ENCODE results near the gene PDAP1.
"Not testable (repeated sequence)": the region's sequence is repeated elsewhere in the genome, so short reads cannot be mapped to it uniquely, and the experiment has no call there.

Gene PDAP1

GRCh38 chr7:99447943-99448342 lies 39.5 kb upstream of the PDAP1 start:
- H3K27ac ChIP-seq (ENCODE audit: low read depth, low read length) = no peak overlapping the region
- H3K36me3 ChIP-seq (ENCODE audit: control insufficient read depth, insufficient read depth, low read length) = peaks cover 89% of the 10 kb centered on the region
- H3K4me1 ChIP-seq (ENCODE audit: control insufficient read depth, insufficient read depth, low read length) = no peaks in the 10 kb centered on the region
- no peaks in the 10 kb centered on the region for H3K27me3 ChIP-seq (ENCODE audit: control insufficient read depth, insufficient read depth, low read length)
- no peak overlapping the region for H3K9ac ChIP-seq (ENCODE audit: low read depth, low read length)
- H3K9me3 ChIP-seq (ENCODE audit: control insufficient read depth, insufficient read depth, low read length) = no peaks in the 10 kb centered on the region
- H3K4me3 ChIP-seq (ENCODE audit: low read depth, low read length) = no peak overlapping the region

DNA sequence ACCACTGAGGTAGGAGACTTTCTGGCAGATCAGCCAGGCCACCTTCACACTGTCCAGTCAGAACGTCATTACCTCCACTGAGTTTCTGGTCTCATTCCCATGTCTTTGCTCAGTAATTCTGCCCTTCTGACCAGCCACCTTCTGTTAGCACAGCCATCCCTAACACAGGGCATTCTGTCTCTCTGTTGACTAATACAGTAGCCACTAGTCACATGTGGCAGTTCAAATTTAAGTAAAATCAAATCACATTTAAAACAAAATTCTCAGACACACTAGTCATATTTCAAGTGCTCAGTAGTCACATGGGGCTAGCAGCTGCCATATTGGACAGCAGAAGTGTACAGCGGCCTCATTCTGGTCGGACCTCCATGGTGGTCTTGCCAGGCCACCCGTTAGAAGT lies 37.7 kb upstream of the PDAP1 start:
- Histone ChIP-seq H3K36me3 (ENCODE audit: control insufficient read depth, insufficient read depth, low read length) (peaks cover 83% of the 10 kb centered on the region), H3K4me3 (ENCODE audit: low read depth, low read length) (no peak overlapping the region), H3K27me3 (ENCODE audit: control insufficient read depth, insufficient read depth, low read length) (no peaks in the 10 kb centered on the region), H3K9me3 (ENCODE audit: control insufficient read depth, insufficient read depth, low read length) (no peaks in the 10 kb centered on the region), H3K27ac (ENCODE audit: low read depth, low read length) (no peak overlapping the region), H3K9ac (ENCODE audit: low read depth, low read length) (no peak overlapping the region), H3K4me1 (ENCODE audit: control insufficient read depth, insufficient read depth, low read length) (peaks cover 3% of the 10 kb centered on the region; the same call in 1 of the 2 replicates)

DNA sequence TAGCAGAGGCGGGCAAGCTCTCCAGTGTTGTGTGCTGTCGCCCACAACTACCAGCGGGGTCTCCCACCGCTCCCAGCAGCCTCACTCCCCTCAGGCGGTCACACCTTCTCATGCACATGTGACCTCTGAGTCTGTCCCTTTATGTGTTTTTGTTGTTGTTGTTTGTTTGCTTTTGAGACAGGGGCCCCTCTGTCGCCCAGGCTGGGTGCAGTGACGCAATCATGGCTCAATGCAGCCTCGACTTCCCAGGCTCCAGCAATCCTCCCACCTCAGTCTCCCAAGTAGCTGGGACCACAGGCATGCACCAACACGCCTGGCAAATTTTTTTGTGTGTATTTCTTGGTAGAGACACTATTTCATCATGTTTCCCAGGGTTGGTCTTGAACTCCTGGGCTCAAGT lies 31.8 kb upstream of the PDAP1 start:
- H3K9ac ChIP-seq (ENCODE audit: low read depth, low read length) = peak overlapping the region; percentile 12; the same call in 1 of the 2 replicates
- peaks cover 14% of the 10 kb centered on the region for H3K4me1 ChIP-seq (ENCODE audit: control insufficient read depth, insufficient read depth, low read length)
- H3K27me3 ChIP-seq (ENCODE audit: control insufficient read depth, insufficient read depth, low read length) = no peaks in the 10 kb centered on the region
- H3K9me3 ChIP-seq (ENCODE audit: control insufficient read depth, insufficient read depth, low read length) = no peaks in the 10 kb centered on the region
- H3K36me3 ChIP-seq (ENCODE audit: control insufficient read depth, insufficient read depth, low read length) = peaks cover 45% of the 10 kb centered on the region
- H3K27ac ChIP-seq (ENCODE audit: low read depth, low read length) = peak overlapping the region; percentile 96
- peak overlapping the region; percentile 95 for H3K4me3 ChIP-seq (ENCODE audit: low read depth, low read length)

DNA sequence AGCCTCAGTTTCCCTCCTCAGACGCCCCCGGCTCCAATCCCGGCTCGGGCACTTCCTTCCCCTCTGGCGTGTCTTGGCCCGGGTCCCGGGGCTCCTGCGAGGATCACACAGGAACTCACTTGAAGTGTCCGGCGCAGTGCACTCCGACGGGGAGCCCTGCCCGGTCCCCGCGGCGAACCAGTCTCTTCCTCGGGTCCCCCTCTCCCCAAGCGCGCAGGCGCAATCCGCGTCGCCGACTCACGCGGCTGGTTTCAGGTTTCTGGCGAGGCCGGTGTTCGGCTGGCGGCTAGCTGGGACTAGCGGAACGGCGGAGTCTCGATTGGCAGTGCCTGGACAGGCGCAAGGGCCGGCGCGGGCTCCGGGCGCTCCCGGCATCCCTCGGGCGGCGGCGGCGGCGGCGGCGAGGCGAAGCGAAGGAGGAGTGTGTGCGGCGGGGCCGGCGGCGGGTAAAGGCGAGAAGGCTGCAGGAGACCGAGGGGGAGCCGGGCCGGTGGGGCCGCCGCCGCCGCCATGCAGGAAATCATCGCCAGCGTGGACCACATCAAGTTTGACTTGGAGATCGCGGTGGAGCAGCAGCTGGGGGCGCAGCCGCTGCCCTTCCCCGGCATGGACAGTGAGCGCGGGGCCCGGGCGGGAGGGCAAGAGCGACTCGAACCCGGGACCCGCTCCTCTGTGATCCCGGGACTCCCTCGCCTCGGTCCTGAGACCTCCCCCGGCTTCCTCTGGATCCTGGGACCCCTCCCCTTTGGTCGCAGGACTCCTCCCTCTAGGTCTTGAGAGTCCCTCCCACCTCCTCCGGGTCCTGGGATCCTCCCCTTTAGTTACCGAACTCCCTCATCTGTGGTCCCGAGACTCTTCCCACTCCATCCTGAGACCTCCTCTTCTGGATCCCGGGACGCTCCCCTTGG lies 30.4 kb upstream of the PDAP1 start, which contains the start of the genes CPSF4 and PTCD1:
TSS of gene CPSF4 (plus strand) at position 371 of the 908 bp plus-strand sequence. CDS start at position 511, 140 bp downstream.
TSS of gene PTCD1 (minus strand) at position 226 of the 908 bp plus-strand sequence. CDS start 3,556 bp downstream, outside the sequence.
- H3K9me3 ChIP-seq (ENCODE audit: control insufficient read depth, insufficient read depth, low read length) = no peaks in the 10 kb centered on the region
- H3K36me3 ChIP-seq (ENCODE audit: control insufficient read depth, insufficient read depth, low read length) = peaks cover 47% of the 10 kb centered on the region
- peak within 1 kb of the TSS; percentile 89 for H3K9ac ChIP-seq (ENCODE audit: low read depth, low read length)
- H3K4me1 ChIP-seq (ENCODE audit: control insufficient read depth, insufficient read depth, low read length) = peaks cover 14% of the 10 kb centered on the region
- peak within 1 kb of the TSS; percentile 95 for H3K4me3 ChIP-seq (ENCODE audit: low read depth, low read length)
- peak within 1 kb of the TSS; percentile 96 for H3K27ac ChIP-seq (ENCODE audit: low read depth, low read length)
- no peaks in the 10 kb centered on the region for H3K27me3 ChIP-seq (ENCODE audit: control insufficient read depth, insufficient read depth, low read length)

GRCh38 chr7:99437946-99438572 lies 29.7 kb upstream of the PDAP1 start:
- Histone ChIP-seq H3K4me3 (ENCODE audit: low read depth, low read length) (peak overlapping the region; percentile 95), H3K36me3 (ENCODE audit: control insufficient read depth, insufficient read depth, low read length) (peaks cover 46% of the 10 kb centered on the region), H3K9me3 (ENCODE audit: control insufficient read depth, insufficient read depth, low read length) (no peaks in the 10 kb centered on the region), H3K27me3 (ENCODE audit: control insufficient read depth, insufficient read depth, low read length) (no peaks in the 10 kb centered on the region), H3K9ac (ENCODE audit: low read depth, low read length) (peak overlapping the region; percentile 80), H3K4me1 (ENCODE audit: control insufficient read depth, insufficient read depth, low read length) (peaks cover 14% of the 10 kb centered on the region), H3K27ac (ENCODE audit: low read depth, low read length) (peak overlapping the region; percentile 96)

DNA sequence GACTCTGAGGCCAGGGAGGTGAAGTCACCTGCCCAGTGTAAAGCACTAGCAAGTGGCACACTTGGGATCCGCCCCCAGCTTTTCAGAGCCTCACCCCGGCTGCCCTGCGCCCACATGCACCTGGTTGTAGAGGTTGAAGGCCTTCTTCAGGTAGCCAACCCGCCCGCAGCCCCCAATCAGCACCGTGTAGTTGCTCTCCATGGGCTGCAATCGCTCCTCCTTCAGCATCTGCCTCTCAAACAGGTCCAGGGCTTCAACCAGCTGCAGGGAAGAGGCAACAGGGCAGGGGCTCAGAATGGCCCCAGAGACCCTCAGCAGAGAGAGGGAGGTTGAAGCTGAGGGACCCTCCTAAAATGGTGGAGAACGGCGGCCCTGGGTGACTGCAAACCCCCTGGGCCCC lies 24.8 kb upstream of the PDAP1 start:
- Histone ChIP-seq H3K4me3 (ENCODE audit: low read depth, low read length) (no peak overlapping the region), H3K9me3 (ENCODE audit: control insufficient read depth, insufficient read depth, low read length) (no peaks in the 10 kb centered on the region), H3K27me3 (ENCODE audit: control insufficient read depth, insufficient read depth, low read length) (no peaks in the 10 kb centered on the region), H3K27ac (ENCODE audit: low read depth, low read length) (no peak overlapping the region), H3K36me3 (ENCODE audit: control insufficient read depth, insufficient read depth, low read length) (peaks cover 66% of the 10 kb centered on the region), H3K9ac (ENCODE audit: low read depth, low read length) (no peak overlapping the region), H3K4me1 (ENCODE audit: control insufficient read depth, insufficient read depth, low read length) (no peaks in the 10 kb centered on the region)

DNA sequence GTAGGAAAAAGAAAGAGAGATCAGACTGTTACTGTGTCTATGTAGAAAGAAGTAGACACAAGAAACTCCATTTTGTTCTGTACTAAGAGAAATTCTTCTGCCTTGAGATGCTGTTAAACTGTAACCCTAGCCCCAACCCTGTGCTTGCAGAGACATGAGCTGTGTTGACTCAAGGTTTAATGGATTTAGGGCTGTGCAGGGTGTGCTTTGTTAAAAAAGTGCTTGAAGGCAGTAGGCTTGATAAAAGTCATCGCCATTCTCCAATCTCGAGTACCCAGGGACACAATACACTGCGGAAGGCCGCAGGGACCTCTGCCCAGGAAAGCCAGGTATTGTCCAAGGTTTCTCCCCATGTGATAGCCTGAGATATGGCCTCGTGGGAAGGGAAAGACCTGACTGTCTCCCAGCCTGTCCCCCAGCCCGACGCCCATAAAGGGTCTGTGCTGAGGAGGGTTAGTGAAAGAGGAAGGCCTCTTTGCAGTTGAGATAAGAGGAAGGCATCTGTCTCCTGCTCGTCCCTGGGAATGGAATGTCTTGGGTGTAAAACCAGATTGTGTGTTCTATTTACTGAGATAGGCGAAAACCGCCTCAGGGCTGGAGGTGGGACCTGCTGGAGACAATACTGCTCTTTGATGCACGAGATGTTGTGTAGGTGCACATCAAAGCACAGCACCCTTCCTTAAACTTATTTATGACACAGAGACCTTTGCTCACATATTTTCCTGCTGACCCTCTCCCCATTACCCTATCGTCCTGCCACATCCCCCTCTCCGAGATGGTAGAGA lies 23.6 kb upstream of the PDAP1 start:
- Histone ChIP-seq H3K27ac (ENCODE audit: low read depth, low read length) (peak overlapping the region; percentile 40), H3K36me3 (ENCODE audit: control insufficient read depth, insufficient read depth, low read length) (peaks cover 66% of the 10 kb centered on the region)
- H3K9ac ChIP-seq (ENCODE audit: low read depth, low read length); H3K9me3 ChIP-seq (ENCODE audit: control insufficient read depth, insufficient read depth, low read length); H3K4me3 ChIP-seq (ENCODE audit: low read depth, low read length); H3K27me3 ChIP-seq (ENCODE audit: control insufficient read depth, insufficient read depth, low read length); H3K4me1 ChIP-seq (ENCODE audit: control insufficient read depth, insufficient read depth, low read length): not testable (repeated sequence)

GRCh38 chr7:99429756-99430155 lies 21.4 kb upstream of the PDAP1 start:
- no peak overlapping the region for H3K4me3 ChIP-seq (ENCODE audit: low read depth, low read length)
- no peak overlapping the region for H3K9ac ChIP-seq (ENCODE audit: low read depth, low read length)
- no peaks in the 10 kb centered on the region for H3K27me3 ChIP-seq (ENCODE audit: control insufficient read depth, insufficient read depth, low read length)
- no peaks in the 10 kb centered on the region for H3K9me3 ChIP-seq (ENCODE audit: control insufficient read depth, insufficient read depth, low read length)
- no peak overlapping the region for H3K27ac ChIP-seq (ENCODE audit: low read depth, low read length)
- no peaks in the 10 kb centered on the region for H3K4me1 ChIP-seq (ENCODE audit: control insufficient read depth, insufficient read depth, low read length)
- H3K36me3 ChIP-seq (ENCODE audit: control insufficient read depth, insufficient read depth, low read length) = peaks cover 71% of the 10 kb centered on the region

- Histone ChIP-seq H3K27me3 (ENCODE audit: control insufficient read depth, insufficient read depth, low read length) (no peaks in the 10 kb centered on the region), H3K27ac (ENCODE audit: low read depth, low read length) (no peak overlapping the region), H3K4me3 (ENCODE audit: low read depth, low read length) (no peak overlapping the region), H3K4me1 (ENCODE audit: control insufficient read depth, insufficient read depth, low read length) (no peaks in the 10 kb centered on the region), H3K9me3 (ENCODE audit: control insufficient read depth, insufficient read depth, low read length) (no peaks in the 10 kb centered on the region), H3K9ac (ENCODE audit: low read depth, low read length) (no peak overlapping the region), H3K36me3 (ENCODE audit: control insufficient read depth, insufficient read depth, low read length) (peaks cover 71% of the 10 kb centered on the region)
Measured at GRCh38 chr7:99428972-99429566, 20.7 kb upstream of the PDAP1 start.

GRCh38 chr7:99424932-99425730 lies 16.7 kb upstream of the PDAP1 start:
- no peaks in the 10 kb centered on the region for H3K27me3 ChIP-seq (ENCODE audit: control insufficient read depth, insufficient read depth, low read length)
- H3K27ac ChIP-seq (ENCODE audit: low read depth, low read length) = no peak overlapping the region
- peaks cover 72% of the 10 kb centered on the region for H3K36me3 ChIP-seq (ENCODE audit: control insufficient read depth, insufficient read depth, low read length)
- H3K4me1 ChIP-seq (ENCODE audit: control insufficient read depth, insufficient read depth, low read length) = no peaks in the 10 kb centered on the region
- H3K4me3 ChIP-seq (ENCODE audit: low read depth, low read length) = no peak overlapping the region
- no peak overlapping the region for H3K9ac ChIP-seq (ENCODE audit: low read depth, low read length)
- H3K9me3 ChIP-seq (ENCODE audit: control insufficient read depth, insufficient read depth, low read length) = no peaks in the 10 kb centered on the region

All from HUES48 (cell line).